Measurements from ENCODE around the gene HTATIP2. TPM values are rescaled to one million over a fixed set of nuclear protein-coding genes. Genes with fewer than 3 reads are reported as not detected.

HTATIP2 gene
- total and polyA plus RNA-seq, 9 of the 15 experiments (the other 6 are each of a cell fraction or from before 2014, with no cell fraction given): 48.3 to 90.9 (median 64.4) TPM

DNA sequence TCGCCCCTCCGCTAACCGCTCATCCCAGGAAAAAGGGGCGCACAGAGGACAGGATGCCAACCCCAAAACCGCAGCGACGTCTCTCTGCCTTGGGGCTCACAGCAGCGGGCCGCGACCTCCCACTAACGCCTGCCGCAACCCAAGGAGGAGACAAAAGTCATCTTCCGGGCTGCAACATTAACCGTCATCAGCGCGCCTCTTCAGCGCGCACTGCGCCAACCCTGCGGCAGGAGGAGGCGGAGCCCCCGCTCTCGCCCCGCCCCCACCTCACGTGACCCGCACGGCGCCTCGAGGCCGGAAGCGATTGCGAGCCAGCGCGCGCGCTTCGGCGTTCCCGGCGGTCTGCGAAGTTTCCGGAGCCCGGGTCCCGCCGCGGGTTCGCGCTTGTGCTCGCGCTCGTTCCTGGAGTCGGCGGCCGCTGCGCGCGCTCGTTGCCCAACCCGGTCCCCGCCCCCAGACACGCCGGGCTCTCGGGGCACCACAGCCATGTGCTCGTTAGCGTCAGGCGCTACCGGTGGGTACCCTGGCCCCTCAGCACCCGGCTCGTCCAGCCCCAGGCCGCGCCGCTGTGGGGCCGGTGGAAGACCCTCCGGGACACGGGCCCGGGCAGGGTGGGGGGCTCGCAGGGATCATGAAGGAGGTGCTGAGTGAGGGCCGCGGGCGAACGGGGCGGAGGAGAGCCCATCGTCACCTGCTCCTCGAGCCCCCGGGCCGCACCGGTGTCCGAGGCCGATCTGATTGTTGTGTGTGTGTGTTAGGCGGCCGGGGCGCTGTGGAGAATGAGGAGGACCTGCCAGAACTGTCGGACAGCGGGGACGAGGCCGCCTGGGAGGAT is 24.0 kb downstream of the HTATIP2 start, which contains the start of gene PRMT3 (continued):
- TF ChIP-seq, protein P1, sequence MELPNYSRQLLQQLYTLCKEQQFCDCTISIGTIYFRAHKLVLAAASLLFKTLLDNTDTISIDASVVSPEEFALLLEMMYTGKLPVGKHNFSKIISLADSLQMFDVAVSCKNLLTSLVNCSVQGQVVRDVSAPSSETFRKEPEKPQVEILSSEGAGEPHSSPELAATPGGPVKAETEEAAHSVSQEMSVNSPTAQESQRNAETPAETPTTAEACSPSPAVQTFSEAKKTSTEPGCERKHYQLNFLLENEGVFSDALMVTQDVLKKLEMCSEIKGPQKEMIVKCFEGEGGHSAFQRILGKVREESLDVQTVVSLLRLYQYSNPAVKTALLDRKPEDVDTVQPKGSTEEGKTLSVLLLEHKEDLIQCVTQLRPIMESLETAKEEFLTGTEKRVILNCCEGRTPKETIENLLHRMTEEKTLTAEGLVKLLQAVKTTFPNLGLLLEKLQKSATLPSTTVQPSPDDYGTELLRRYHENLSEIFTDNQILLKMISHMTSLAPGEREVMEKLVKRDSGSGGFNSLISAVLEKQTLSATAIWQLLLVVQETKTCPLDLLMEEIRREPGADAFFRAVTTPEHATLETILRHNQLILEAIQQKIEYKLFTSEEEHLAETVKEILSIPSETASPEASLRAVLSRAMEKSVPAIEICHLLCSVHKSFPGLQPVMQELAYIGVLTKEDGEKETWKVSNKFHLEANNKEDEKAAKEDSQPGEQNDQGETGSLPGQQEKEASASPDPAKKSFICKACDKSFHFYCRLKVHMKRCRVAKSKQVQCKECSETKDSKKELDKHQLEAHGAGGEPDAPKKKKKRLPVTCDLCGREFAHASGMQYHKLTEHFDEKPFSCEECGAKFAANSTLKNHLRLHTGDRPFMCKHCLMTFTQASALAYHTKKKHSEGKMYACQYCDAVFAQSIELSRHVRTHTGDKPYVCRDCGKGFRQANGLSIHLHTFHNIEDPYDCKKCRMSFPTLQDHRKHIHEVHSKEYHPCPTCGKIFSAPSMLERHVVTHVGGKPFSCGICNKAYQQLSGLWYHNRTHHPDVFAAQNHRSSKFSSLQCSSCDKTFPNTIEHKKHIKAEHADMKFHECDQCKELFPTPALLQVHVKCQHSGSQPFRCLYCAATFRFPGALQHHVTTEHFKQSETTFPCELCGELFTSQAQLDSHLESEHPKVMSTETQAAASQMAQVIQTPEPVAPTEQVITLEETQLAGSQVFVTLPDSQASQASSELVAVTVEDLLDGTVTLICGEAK (IDR thresholded peaks at IDR 0.05): peak; percentile 42; the same call in 1 of the 2 replicates
- TF ChIP-seq, protein P1 (CRISPR knock-in tag; IDR thresholded peaks at IDR 0.05): no peak
- TF ChIP-seq STAT6 (CRISPR knock-in tag; IDR thresholded peaks at IDR 0.05): no peak
- TF ChIP-seq ZBTB9 (CRISPR knock-in tag; IDR thresholded peaks at IDR 0.05): peak; percentile 91
- TF ChIP-seq BCL6 (CRISPR knock-in tag; IDR thresholded peaks at IDR 0.05): no peak
- TF ChIP-seq NFE2 (IDR thresholded peaks at IDR 0.05; ENCODE audit: low read depth): 0 out of 2 replicates have a peak, but pooled peaks have one; percentile 21
- peak; percentile 94 for TF ChIP-seq SP1 (CRISPR knock-in tag; IDR thresholded peaks at IDR 0.05)
- TF ChIP-seq ETS2 (tag; IDR thresholded peaks at IDR 0.05; ENCODE audit: borderline replicate concordance, poor library complexity, severe bottlenecking): no peak
- TF ChIP-seq ERF (CRISPR knock-in tag; IDR thresholded peaks at IDR 0.05): 0 out of 2 replicates have a peak, but pooled peaks have one; percentile 70
- peak; percentile 87; the same call in 1 of the 2 replicates for TF ChIP-seq RBM14 (IDR thresholded peaks at IDR 0.05; ENCODE audit: borderline replicate concordance, insufficient read depth, low read depth, low read length)
- peak; percentile 62 for TF ChIP-seq SMC3 (conservative IDR thresholded peaks at IDR 0.05; ENCODE audit: insufficient read depth, low read depth, low read length)
- no peak; the same call in 1 of the 2 replicates for TF ChIP-seq KLF1 (tag; IDR thresholded peaks at IDR 0.05)
- no peak for TF ChIP-seq TEAD2 (tag; IDR thresholded peaks at IDR 0.05)
- TF ChIP-seq SPI1 (IDR thresholded peaks at IDR 0.05; ENCODE audit: borderline replicate concordance, low read depth, low read length): no peak

All from K562 (cell line).